Choroid plexus epithelial cell (primary cell): ENCODE data around the gene GARNL3.
A peak's percentile ranks its signal among the peaks of the same experiment; 100 is the strongest.

Experiments used
- DNase-seq: peaks from one replicate; pipeline ENCODE4 v3.0.0-alpha.2; 2010; ENCODE audit warnings: low read depth
- H3K4me3 ChIP-seq: 2 replicates; pipeline ENCODE4 v1.5.1; 2011; ENCODE audit warnings: low read depth, mild to moderate bottlenecking, control low read depth, low read length, moderate library complexity
- CTCF ChIP-seq: conservative IDR thresholded peaks from 2 replicates; pipeline ENCODE4 v1.5.1; 2011; ENCODE audit warnings: low read depth, mild to moderate bottlenecking, control low read depth, inconsistent platforms, low read length, moderate library complexity

GARNL3 gene

GRCh38 chr9:127264462-127265219, at the start of gene GARNL3:
Gene GARNL3, plus strand, starts transcription at chr9:127264774. Its CDS starts 104 bp downstream, at chr9:127264878.
- TF ChIP-seq CTCF = no peak
- DNase-seq = peak; percentile 14
- no peak within 1 kb of the TSS for H3K4me3 ChIP-seq

GRCh38 chr9:127215268-127216209, 49.0 kb upstream of the GARNL3 start:
- DNase-seq = no peak
- no peak overlapping the region for H3K4me3 ChIP-seq
- no peak for TF ChIP-seq CTCF

- DNase-seq = no peak
- TF ChIP-seq CTCF = no peak
- H3K4me3 ChIP-seq = no peak overlapping the region
These were observed 48.2 kb upstream of the GARNL3 start for GRCh38 chr9:127216210-127216887.

GRCh38 chr9:127216888-127217217, 47.7 kb upstream of the GARNL3 start:
- no peak for TF ChIP-seq CTCF
- DNase-seq = no peak
- H3K4me3 ChIP-seq = no peak overlapping the region

- H3K4me3 ChIP-seq = no peak overlapping the region
- TF ChIP-seq CTCF = no peak
- DNase-seq = no peak
These were observed 45.8 kb upstream of the GARNL3 start for GRCh38 chr9:127218818-127219217.

GRCh38 chr9:127219520-127219919, 45.1 kb upstream of the GARNL3 start:
- no peak for TF ChIP-seq CTCF
- DNase-seq = no peak
- H3K4me3 ChIP-seq = no peak overlapping the region
